Loucy (cell line): ENCODE results near the gene TTC12.

Source experiments
- EZH2phosphoT487 ChIP-seq: fragments of 200-600 bp; IDR thresholded peaks from 2 replicates; pipeline ENCODE4 v1.6.1; 2018; ENCODE audit warnings: antibody characterized with exemption, mild to moderate bottlenecking, moderate library complexity, borderline replicate concordance
- TF ChIP-seq, protein P1 (sequence below): fragments of 200-600 bp; sonication (generic); conservative IDR thresholded peaks from 2 replicates; pipeline ENCODE4 v1.5.1; 2014; ENCODE audit warnings: mild to moderate bottlenecking, antibody characterized with exemption, low read length

DNA sequence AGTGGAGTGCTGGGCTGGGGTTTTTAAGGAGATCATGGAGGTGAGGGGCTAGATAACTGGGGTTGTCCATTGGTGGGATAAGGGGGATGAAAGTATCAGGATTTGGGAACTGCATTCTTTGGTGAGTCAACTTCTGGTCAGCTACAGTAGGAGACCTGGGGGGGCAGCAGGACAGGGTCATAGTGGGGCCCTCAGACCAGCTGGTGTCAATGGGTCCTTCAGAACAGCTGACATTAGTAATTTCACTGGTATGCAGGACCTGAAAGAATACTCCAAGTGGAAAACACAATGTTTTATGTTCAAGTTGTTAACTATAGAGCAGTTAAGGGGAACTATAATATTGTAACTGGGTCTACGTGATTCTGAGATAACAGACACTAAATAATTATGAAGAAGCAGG, 2.8 kb upstream of the TTC12 start:
- TF ChIP-seq, protein P1, sequence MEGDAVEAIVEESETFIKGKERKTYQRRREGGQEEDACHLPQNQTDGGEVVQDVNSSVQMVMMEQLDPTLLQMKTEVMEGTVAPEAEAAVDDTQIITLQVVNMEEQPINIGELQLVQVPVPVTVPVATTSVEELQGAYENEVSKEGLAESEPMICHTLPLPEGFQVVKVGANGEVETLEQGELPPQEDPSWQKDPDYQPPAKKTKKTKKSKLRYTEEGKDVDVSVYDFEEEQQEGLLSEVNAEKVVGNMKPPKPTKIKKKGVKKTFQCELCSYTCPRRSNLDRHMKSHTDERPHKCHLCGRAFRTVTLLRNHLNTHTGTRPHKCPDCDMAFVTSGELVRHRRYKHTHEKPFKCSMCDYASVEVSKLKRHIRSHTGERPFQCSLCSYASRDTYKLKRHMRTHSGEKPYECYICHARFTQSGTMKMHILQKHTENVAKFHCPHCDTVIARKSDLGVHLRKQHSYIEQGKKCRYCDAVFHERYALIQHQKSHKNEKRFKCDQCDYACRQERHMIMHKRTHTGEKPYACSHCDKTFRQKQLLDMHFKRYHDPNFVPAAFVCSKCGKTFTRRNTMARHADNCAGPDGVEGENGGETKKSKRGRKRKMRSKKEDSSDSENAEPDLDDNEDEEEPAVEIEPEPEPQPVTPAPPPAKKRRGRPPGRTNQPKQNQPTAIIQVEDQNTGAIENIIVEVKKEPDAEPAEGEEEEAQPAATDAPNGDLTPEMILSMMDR: no peak
- TF ChIP-seq EZH2phosphoT487: no peak
